IPS-18c (cell line): ENCODE data around the gene ABCC12.
"Not testable (repeated sequence)": the region's sequence is repeated elsewhere in the genome, so short reads cannot be mapped to it uniquely, and the experiment has no call there.

Experiments
- H3K4me3 ChIP-seq: 2 replicates; pipeline ENCODE4 v1.7.0; 2013; ENCODE audit warnings: low read depth, mild to moderate bottlenecking, low read length, moderate library complexity; ENCODE audit not compliant: insufficient read depth
- H3K9me3 ChIP-seq: one replicate; pipeline ENCODE4 v1.6.1; 2013; ENCODE audit warnings: mild to moderate bottlenecking, low read length, moderate library complexity; ENCODE audit not compliant: control insufficient read depth, insufficient read depth

ABCC12 gene

GRCh38 chr16:48155926-48156789 is at the start of gene ABCC12:
Gene ABCC12 (minus strand): TSS chr16:48155993. CDS start chr16:48146424, 9,569 bp downstream.
- Histone ChIP-seq H3K9me3 (no peaks in the 10 kb centered on the region), H3K4me3 (no peak within 1 kb of the TSS)

GRCh38 chr16:48204825-48205151 is 49.0 kb upstream of the ABCC12 start:
- Histone ChIP-seq H3K4me3 (no peak overlapping the region), H3K9me3 (no peaks in the 10 kb centered on the region)

GRCh38 chr16:48203974-48204824 is 48.4 kb upstream of the ABCC12 start:
- no peak overlapping the region for H3K4me3 ChIP-seq
- H3K9me3 ChIP-seq: no peaks in the 10 kb centered on the region

- Histone ChIP-seq H3K4me3 (no peak overlapping the region), H3K9me3 (no peaks in the 10 kb centered on the region)
Observed at GRCh38 chr16:48201515-48202201, 45.9 kb upstream of the ABCC12 start.

GRCh38 chr16:48197294-48197693 is 41.5 kb upstream of the ABCC12 start:
- Histone ChIP-seq H3K9me3 (no peaks in the 10 kb centered on the region), H3K4me3 (no peak overlapping the region)

GRCh38 chr16:48194828-48195556 is 39.2 kb upstream of the ABCC12 start:
- no peaks in the 10 kb centered on the region for H3K9me3 ChIP-seq

GRCh38 chr16:48193846-48194245 is 38.1 kb upstream of the ABCC12 start:
- H3K9me3 ChIP-seq: no peaks in the 10 kb centered on the region
- H3K4me3 ChIP-seq: no peak overlapping the region

More at GRCh38 chr16:48194828-48195556, 39.2 kb upstream of the ABCC12 start:
- no peak overlapping the region for H3K4me3 ChIP-seq

GRCh38 chr16:48188449-48189102 is 32.8 kb upstream of the ABCC12 start:
- Histone ChIP-seq H3K9me3 (no peaks in the 10 kb centered on the region), H3K4me3 (no peak overlapping the region)

- Histone ChIP-seq H3K4me3 (no peak overlapping the region), H3K9me3 (no peaks in the 10 kb centered on the region)
Observed at GRCh38 chr16:48187779-48188178, 32.0 kb upstream of the ABCC12 start.

GRCh38 chr16:48184681-48185080 is 28.9 kb upstream of the ABCC12 start:
- H3K4me3 ChIP-seq: no peak overlapping the region
- H3K9me3 ChIP-seq: no peaks in the 10 kb centered on the region

- no peaks in the 10 kb centered on the region for H3K9me3 ChIP-seq
- H3K4me3 ChIP-seq: no peak overlapping the region
Observed at GRCh38 chr16:48182979-48183537, 27.3 kb upstream of the ABCC12 start.

- not testable (repeated sequence) for H3K4me3 ChIP-seq, H3K9me3 ChIP-seq
Observed at GRCh38 chr16:48181746-48182520, 26.1 kb upstream of the ABCC12 start.

GRCh38 chr16:48180868-48181480 is 25.2 kb upstream of the ABCC12 start:
- Histone ChIP-seq H3K4me3 (no peak overlapping the region), H3K9me3 (no peaks in the 10 kb centered on the region)

- no peak overlapping the region for H3K4me3 ChIP-seq
- H3K9me3 ChIP-seq: no peaks in the 10 kb centered on the region
Observed at GRCh38 chr16:48176635-48177408, 21.0 kb upstream of the ABCC12 start.

- no peak overlapping the region for H3K4me3 ChIP-seq
Observed at GRCh38 chr16:48173889-48174288, 18.1 kb upstream of the ABCC12 start.

More at GRCh38 chr16:48173889-48174288, 18.1 kb upstream of the ABCC12 start:
- H3K9me3 ChIP-seq: no peaks in the 10 kb centered on the region
